ENCODE results near the gene CENPVL2.
"Not testable (repeated sequence)": the region's sequence is repeated elsewhere in the genome, so short reads cannot be mapped to it uniquely, and the experiment has no call there.

CENPVL2 gene

DNA sequence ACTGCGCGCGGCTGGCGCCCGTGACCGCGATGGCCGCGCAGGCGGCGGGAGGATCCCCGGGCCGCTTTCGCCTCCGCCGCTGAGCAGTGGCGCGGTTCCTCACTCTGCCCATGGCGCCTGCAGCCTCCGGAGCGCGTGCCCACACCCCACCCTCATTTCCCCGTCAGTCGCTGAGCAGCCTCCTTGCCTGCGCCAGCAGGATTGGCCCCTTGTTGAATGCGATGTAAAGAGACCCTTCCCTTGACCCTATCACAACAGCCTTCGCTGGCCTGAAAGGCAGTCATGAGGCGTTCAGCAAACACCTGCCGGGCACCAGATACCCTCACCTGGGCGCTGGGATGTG, at the start of gene CENPVL2:
TSS of gene CENPVL2 (minus strand) at position 112 of the 343 bp plus-strand sequence. CDS start at position 112, 0 bp downstream.
- in situ Hi-C loops (cut with MboI; ENCODE audit: low pct_unique_long_range_greater_than_20kb, low sequenced_read_pairs); DNase-seq: not testable (repeated sequence)

DNA sequence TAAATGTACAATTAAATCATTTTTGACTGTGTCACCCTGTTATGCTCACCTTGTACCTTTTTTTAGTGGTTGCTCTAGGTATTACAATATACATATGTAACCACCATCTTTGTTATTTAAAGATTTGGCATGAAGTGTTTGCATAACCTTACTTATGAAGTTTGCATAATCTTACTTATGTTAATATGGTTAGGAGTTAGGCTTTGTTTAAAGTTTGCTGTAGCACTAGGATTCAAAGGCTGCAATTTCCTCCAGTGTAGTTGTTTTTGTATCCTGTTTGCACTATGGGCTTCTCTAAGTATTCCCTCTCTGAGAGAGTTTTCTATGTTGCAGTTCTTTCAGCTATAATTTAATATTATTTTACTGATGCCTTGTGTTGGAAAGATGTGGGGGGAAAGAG, 45.6 kb upstream of the CENPVL2 start:
- no peak for DNase-seq
- in situ Hi-C loops (cut with MboI; ENCODE audit: low pct_unique_long_range_greater_than_20kb, low sequenced_read_pairs) = no loop called here

DNA sequence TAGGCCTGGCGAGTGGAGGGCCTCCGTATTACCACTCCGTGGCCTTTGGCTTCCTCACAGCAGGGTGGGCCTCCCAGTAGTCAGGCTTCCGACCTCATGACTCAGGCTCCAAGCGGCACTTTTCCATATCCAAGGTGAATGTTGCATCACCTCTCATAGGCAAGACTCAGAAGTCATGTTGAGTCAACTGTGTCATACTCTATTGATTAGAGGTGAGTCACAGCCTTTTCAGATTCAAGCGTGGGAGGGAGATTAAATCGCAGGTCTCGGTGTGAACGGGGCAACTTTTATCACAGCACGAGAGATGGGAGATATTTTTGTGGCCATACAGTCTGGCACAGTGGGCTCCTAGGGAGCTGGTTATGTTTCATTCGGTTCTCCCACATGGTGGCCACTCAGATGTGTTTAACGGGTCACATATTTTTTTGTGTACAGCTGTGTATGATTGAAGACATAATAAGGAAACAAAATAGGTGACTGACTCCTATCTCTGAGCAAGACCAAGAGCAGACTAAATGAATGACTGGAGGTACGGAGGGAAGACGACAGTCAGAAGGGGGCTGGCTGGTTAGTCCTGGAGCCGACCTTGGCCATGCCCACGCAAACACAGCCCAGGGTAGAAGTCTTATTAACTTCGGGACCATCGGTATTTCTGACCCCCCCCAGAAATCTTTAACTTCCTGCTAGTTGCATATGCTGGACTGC, 30.5 kb upstream of the CENPVL2 start:
- DNase-seq; in situ Hi-C loops (cut with MboI; ENCODE audit: low pct_unique_long_range_greater_than_20kb, low sequenced_read_pairs): not testable (repeated sequence)

DNA sequence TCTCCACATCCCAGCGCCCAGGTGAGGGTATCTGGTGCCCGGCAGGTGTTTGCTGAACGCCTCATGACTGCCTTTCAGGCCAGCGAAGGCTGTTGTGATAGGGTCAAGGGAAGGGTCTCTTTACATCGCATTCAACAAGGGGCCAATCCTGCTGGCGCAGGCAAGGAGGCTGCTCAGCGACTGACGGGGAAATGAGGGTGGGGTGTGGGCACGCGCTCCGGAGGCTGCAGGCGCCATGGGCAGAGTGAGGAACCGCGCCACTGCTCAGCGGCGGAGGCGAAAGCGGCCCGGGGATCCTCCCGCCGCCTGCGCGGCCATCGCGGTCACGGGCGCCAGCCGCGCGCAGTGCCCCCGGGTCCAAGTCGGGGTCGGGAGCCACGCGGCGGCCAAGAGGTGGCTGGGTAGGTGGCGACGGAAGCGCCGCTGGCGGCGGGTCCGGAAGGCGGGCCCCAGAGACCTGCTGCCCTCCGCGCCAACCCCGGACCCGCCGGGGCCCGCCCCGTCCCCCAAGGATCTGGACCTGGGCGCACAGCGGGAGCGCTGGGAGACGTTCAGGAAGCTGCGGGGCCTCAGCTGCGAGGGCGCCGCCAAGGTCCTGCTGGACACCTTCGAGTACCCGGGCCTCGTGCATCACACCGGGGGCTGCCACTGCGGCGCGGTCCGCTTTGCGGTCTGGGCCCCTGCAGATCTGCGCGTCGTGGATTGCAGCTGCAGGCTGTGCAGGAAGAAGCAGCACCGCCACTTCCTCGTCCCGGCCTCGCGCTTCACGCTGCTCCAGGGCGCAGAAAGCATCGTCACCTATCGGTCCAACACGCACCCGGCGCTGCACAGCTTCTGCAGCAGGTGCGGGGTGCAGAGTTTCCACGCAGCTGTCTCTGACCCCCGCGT, 27.9 kb upstream of the CENPVL2 start, which contains the start of gene CENPVL1:
TSS of gene CENPVL1 (plus strand) at position 236 of the 888 bp plus-strand sequence. CDS start at position 236, 0 bp downstream.
- in situ Hi-C loops (cut with MboI; ENCODE audit: low pct_unique_long_range_greater_than_20kb, low sequenced_read_pairs); DNase-seq: not testable (repeated sequence)

DNA sequence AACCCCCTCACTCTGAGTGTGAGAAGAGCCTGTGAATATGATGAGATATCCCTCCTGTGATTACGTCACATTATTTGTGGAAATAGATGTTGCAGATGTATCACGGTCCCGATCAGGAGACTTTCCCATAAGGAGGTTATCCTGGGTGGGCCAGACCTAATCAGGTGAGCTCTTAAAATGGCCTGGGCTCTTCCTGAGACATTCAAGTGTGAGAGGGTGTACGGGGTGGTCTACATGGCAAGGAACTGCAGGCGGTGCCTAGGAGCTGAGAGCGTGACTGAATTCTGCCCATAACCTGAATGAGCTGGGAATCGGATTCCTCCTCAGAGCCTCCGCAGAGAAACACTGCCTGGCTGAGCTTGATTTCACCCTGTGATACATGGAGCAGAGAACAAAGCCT, 14.8 kb upstream of the CENPVL2 start:
- in situ Hi-C loops (cut with MboI; ENCODE audit: low pct_unique_long_range_greater_than_20kb, low sequenced_read_pairs) = no loop called here
- DNase-seq = no peak

DNA sequence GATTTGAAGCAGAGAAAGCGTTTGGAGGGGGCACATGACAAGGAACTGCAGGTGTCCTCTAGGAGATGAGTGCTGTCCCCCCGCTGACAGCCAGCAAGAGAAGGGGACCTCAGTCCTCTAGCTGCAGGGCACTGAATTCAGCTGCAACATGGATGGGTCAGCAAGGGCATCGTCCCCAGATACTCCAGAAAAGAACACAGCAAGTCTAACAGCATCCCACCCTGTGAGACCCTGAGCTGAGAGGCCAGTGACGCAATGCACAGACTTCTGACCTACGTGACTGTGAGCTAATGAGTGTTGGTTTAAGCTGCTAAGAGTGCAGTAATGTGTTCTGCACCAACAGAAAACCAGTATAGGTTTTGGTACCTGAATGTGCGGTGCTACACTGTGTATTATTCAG, 11.6 kb upstream of the CENPVL2 start:
- in situ Hi-C loops (cut with MboI; ENCODE audit: low pct_unique_long_range_greater_than_20kb, low sequenced_read_pairs) = no loop called here
- no peak for DNase-seq

DNA sequence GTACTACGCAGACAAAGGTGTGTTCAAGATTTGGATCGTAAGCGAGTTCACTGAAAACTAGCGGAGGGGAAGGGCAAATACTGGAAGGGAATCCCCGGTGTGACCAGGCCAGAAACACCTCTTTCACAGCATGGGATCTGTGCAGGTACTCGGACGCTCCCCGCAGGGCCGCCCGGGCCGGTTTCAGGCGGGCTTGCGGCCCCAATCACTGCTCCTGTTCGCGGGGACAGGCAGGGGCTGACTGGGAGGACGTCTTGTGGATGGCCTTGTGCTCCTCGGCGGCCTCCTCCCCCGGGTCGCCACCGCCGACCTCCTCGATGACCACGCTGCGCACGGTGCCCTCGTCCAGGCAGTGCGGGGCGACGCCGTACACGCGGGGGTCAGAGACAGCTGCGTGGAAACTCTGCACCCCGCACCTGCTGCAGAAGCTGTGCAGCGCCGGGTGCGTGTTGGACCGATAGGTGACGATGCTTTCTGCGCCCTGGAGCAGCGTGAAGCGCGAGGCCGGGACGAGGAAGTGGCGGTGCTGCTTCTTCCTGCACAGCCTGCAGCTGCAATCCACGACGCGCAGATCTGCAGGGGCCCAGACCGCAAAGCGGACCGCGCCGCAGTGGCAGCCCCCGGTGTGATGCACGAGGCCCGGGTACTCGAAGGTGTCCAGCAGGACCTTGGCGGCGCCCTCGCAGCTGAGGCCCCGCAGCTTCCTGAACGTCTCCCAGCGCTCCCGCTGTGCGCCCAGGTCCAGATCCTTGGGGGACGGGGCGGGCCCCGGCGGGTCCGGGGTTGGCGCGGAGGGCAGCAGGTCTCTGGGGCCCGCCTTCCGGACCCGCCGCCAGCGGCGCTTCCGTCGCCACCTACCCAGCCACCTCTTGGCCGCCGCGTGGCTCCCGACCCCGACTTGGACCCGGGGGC, 567 bp downstream of the CENPVL2 start:
- in situ Hi-C loops (cut with MboI; ENCODE audit: low pct_unique_long_range_greater_than_20kb, low sequenced_read_pairs) = not testable (repeated sequence)

DNA sequence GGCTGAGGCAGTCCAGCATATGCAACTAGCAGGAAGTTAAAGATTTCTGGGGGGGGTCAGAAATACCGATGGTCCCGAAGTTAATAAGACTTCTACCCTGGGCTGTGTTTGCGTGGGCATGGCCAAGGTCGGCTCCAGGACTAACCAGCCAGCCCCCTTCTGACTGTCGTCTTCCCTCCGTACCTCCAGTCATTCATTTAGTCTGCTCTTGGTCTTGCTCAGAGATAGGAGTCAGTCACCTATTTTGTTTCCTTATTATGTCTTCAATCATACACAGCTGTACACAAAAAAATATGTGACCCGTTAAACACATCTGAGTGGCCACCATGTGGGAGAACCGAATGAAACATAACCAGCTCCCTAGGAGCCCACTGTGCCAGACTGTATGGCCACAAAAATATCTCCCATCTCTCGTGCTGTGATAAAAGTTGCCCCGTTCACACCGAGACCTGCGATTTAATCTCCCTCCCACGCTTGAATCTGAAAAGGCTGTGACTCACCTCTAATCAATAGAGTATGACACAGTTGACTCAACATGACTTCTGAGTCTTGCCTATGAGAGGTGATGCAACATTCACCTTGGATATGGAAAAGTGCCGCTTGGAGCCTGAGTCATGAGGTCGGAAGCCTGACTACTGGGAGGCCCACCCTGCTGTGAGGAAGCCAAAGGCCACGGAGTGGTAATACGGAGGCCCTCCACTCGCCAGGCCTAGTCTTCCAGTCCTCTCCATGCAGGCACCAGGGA, 2.8 kb downstream of the CENPVL2 start:
- DNase-seq; in situ Hi-C loops (cut with MboI; ENCODE audit: low pct_unique_long_range_greater_than_20kb, low sequenced_read_pairs): not testable (repeated sequence)

More for the DNA sequence above, 567 bp downstream of the CENPVL2 start:
- not testable (repeated sequence) for DNase-seq

DNA sequence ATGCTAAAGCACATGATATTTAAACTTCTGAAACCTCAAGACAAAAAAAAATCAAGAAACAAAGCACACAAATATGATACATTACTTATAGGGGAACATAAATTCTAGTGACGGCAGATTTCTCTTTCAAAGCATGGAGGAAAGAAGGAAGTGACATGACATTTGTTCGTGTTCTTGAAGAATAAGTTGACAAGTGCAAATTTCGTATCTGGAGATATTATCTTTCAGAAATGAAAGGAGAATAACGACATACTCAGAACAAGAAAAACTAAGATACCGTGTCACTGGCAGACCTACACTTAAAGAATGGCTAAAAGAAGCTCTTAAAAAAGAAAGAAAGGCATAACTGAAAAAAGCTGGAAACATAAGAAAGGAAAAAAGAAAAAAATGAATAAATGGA, 16.6 kb downstream of the CENPVL2 start:
- DNase-seq = no peak
- in situ Hi-C loops (cut with MboI; ENCODE audit: low pct_unique_long_range_greater_than_20kb, low sequenced_read_pairs) = no loop called here

DNA sequence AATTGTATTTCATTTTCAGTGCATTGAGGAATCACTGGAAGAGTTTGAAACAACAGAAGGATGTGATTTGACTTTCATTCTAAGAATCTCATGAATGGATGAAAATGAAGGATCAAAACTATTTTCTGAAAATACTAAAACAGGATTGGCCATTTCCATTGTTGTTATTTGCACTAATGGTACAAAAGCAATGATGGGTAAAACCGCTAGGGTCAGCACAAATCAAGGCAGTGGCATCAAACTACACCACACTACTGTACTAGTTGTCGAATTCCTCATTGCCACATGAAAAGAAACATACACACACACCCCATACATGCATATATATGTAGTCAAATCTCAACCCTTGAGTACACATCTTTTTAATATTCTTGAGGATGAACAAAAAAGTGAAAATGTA, 39.3 kb downstream of the CENPVL2 start:
- in situ Hi-C loops (cut with MboI; ENCODE audit: low pct_unique_long_range_greater_than_20kb, low sequenced_read_pairs) = no loop called here

DNA sequence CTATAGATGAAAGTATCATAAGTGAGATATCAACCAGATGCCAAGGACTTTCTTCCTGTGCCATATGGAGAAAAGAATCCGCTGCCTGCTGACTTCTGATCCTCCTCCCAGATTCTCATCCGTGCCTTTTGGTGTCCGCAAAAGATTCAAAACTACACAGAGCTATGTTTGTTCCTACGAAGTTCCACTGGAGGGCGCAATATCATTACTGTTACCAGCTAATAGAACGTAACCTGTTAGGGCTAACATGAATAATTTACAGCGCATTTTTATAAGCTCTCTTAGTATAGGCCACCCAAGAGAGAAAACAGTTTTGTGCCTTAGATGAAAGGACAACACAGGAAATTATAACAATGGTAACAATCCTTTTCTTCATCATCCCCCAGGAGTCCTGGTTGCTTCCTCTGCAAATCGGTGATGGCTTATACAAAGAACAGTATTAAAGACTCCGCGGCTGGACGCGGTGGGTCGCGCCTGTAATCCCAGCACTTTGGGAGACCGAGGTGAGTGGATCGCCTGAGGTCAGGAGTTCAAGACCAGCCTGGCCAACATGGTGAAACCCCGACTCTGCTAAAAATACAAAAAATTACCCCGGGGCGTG, 41.1 kb downstream of the CENPVL2 start:
- in situ Hi-C loops (cut with MboI; ENCODE audit: low pct_unique_long_range_greater_than_20kb, low sequenced_read_pairs) = no loop called here
- DNase-seq = peak; percentile 32

More for the DNA sequence above, 39.3 kb downstream of the CENPVL2 start:
- DNase-seq = no peak

DNA sequence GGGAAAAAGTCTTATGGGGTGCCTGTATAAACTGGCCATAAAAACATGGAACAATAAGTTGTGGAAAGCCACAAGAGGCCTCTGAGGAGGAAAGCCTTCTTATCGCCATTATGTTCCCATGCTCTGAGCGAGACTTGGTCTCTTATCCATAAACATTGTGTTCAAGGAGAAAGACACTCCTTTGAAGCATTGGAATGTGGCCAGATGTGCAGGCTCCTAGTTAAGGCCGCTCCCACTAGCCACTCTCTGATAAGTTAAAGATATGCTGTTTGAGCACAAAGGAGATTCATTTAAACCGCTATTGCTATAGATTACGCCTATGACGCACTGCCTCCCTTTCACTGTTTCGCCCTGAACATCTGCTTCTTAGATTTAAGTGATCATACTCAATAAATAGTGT, 46.1 kb downstream of the CENPVL2 start:
- DNase-seq; in situ Hi-C loops (cut with MboI; ENCODE audit: low pct_unique_long_range_greater_than_20kb, low sequenced_read_pairs): not testable (repeated sequence)

Measured in KBM-7 (cell line).